ENCODE data around the gene RABGAP1L.
"Not testable (repeated sequence)": the region's sequence is repeated elsewhere in the genome, so short reads cannot be mapped to it uniquely, and the experiment has no call there.

GRCh38 chr1:174178459-174178858, 19.1 kb downstream of the RABGAP1L start:
- TF ChIP-seq CTCF (IDR thresholded peaks at IDR 0.05; ENCODE audit: insufficient read depth, low read length, poor library complexity, severe bottlenecking); EZH2phosphoT487 (conservative IDR thresholded peaks at IDR 0.05; ENCODE audit: low read length): not testable (repeated sequence)
